ENCODE data around the gene GRM2.

The GRM2 gene

GRCh38 chr3:51712038-51712420 lies 5.2 kb downstream of the GRM2 start:
- no peak for TF ChIP-seq CTCF (IDR thresholded peaks at IDR 0.05; ENCODE audit: control extremely low read depth, extremely low read depth, low read depth, missing control alignments)
- ChIA-PET POLR2A (no interaction called here), CTCF (no interaction called here)
- no peak for DNase-seq (ENCODE audit: extremely low spot score)

GRCh38 chr3:51712511-51712931 lies 5.7 kb downstream of the GRM2 start:
- ChIA-PET CTCF (interaction anchor here (0.9 kb wide), 1 partner anchor 12 kb away, joined by 3 read pairs; no protein-coding TSS in a partner anchor), POLR2A (no interaction called here)
- no peak for TF ChIP-seq CTCF (IDR thresholded peaks at IDR 0.05; ENCODE audit: control extremely low read depth, extremely low read depth, low read depth, missing control alignments)
- no peak for DNase-seq (ENCODE audit: extremely low spot score)

GRCh38 chr3:51712963-51713362 lies 6.1 kb downstream of the GRM2 start:
- CTCF ChIA-PET, result interaction anchor here (0.9 to 1.6 kb wide), 2 partner anchors 8 to 12 kb away, joined by 3 to 5 read pairs; no protein-coding TSS in a partner anchor
- POLR2A ChIA-PET, result no interaction called here
- no peak for TF ChIP-seq CTCF (IDR thresholded peaks at IDR 0.05; ENCODE audit: control extremely low read depth, extremely low read depth, low read depth, missing control alignments)
- no peak for DNase-seq (ENCODE audit: extremely low spot score)

- CTCF ChIA-PET, result no interaction called here
- peak; percentile 8 for DNase-seq (ENCODE audit: extremely low spot score)
- POLR2A ChIA-PET, result no interaction called here
- TF ChIP-seq CTCF (IDR thresholded peaks at IDR 0.05; ENCODE audit: control extremely low read depth, extremely low read depth, low read depth, missing control alignments), result no peak
These were observed 8.5 kb downstream of the GRM2 start for GRCh38 chr3:51715231-51715976.

GRCh38 chr3:51715977-51716294 lies 9.1 kb downstream of the GRM2 start:
- TF ChIP-seq CTCF (IDR thresholded peaks at IDR 0.05; ENCODE audit: control extremely low read depth, extremely low read depth, low read depth, missing control alignments), result no peak
- POLR2A ChIA-PET, result no interaction called here
- CTCF ChIA-PET, result no interaction called here
- peak; percentile 5 for DNase-seq (ENCODE audit: extremely low spot score)

GRCh38 chr3:51716805-51717204 lies 9.9 kb downstream of the GRM2 start:
- CTCF ChIA-PET, result no interaction called here
- POLR2A ChIA-PET, result no interaction called here
- no peak for DNase-seq (ENCODE audit: extremely low spot score)
- TF ChIP-seq CTCF (IDR thresholded peaks at IDR 0.05; ENCODE audit: control extremely low read depth, extremely low read depth, low read depth, missing control alignments), result no peak

Data from GM10248 (cell line).